HCT116 (cell line): ENCODE results near the gene ENOX1. TPM values are rescaled to one million over a fixed set of nuclear protein-coding genes. Genes with fewer than 3 reads are reported as not detected.

Source experiments
- ATAC-seq: fragments of 200-7000 bp; cut with Tn5 transposase; 2 replicates; pipeline ENCODE4 v1.9.1; 2020; ENCODE audit warnings: mild to moderate bottlenecking, moderate library complexity
- BruUV-seq: library from RNA; stranded (reverse); fragments of 400-500 nt; replicated peaks from 2 replicates; lab custom pipeline; 2021; lab: Mats Ljungman, UMichigan
- CTCF ChIA-PET: fragments of 300-600 bp; sonication (Branson Sonifier 250); formaldehyde crosslinking; loops from one replicate; lab custom pipeline; 2021; ENCODE audit warnings: antibody characterized with exemption; lab: Charles Lee
- POLR2A ChIA-PET: fragments of 300-600, 350-600 bp; sonication (Branson Sonifier 250); formaldehyde crosslinking; loops from one replicate; lab custom pipeline; 2021; ENCODE audit warnings: antibody characterized with exemption; lab: Charles Lee
- RAD21 ChIA-PET, 2 experiments: fragments of 300-600 bp; sonication (Branson Sonifier 250); formaldehyde crosslinking; loops; one replicate each; lab custom pipeline; 2023; ENCODE audit warnings: low total read pairs in 2 of 2; ENCODE audit not compliant: uncharacterized antibody in 2 of 2, unreplicated experiment in 2 of 2, low non-redundant PET in 1 of 2; lab: Charles Lee
- DNase-seq: peaks from one replicate; pipeline ENCODE4 v3.0.0-alpha.2; 2010; ENCODE audit warnings: low read depth, low spot score
- H2AFZ ChIP-seq: fragments of 200-600 bp; shearing (Covaris generic), sonication (generic); 2 replicates; pipeline ENCODE4 v1.6.1; 2017; ENCODE audit warnings: low read depth, mixed run types, mixed read lengths, antibody characterized with exemption, low read length; ENCODE audit not compliant: poor library complexity, severe bottlenecking
- H3K27ac ChIP-seq: 2 replicates; pipeline ENCODE4 v1.5.1; 2012; ENCODE audit warnings: low read depth, low read length
- H3K27me3 ChIP-seq: fragments of 200-600 bp; sonication (generic); 2 replicates; pipeline ENCODE4 v1.6.1; 2016; ENCODE audit warnings: mixed run types, low read length, mixed read lengths; ENCODE audit not compliant: insufficient read depth
- H3K36me3 ChIP-seq, 2 experiments: fragments of 200-500 bp in 1 of 2; fragments of 200-600 bp in 1 of 2; sonication (Bioruptor generic) in 1 of 2; sonication (generic) in 1 of 2; 2 replicates each; pipeline versions ENCODE4 v1.5.1 to v1.6.1; 2014 to 2016; ENCODE audit warnings: low read length in 2 of 2, inconsistent platforms in 1 of 2, mixed read lengths in 1 of 2, mixed run types in 1 of 2; ENCODE audit not compliant: insufficient read depth in 2 of 2, control insufficient read depth in 1 of 2
- H3K4me1 ChIP-seq, 2 experiments: fragments of 200-600 bp in 1 of 2; sonication (generic) in 1 of 2; 2 replicates each; pipeline versions ENCODE4 v1.5.1 to v1.6.1; 2012 to 2017; ENCODE audit warnings: low read length in 2 of 2, inconsistent platforms in 1 of 2, mild to moderate bottlenecking in 1 of 2, mixed read lengths in 1 of 2, mixed run types in 1 of 2, moderate library complexity in 1 of 2; ENCODE audit not compliant: insufficient read depth in 2 of 2, control insufficient read depth in 1 of 2
- H3K4me2 ChIP-seq: fragments of 200-600 bp; sonication (generic); 2 replicates; pipeline ENCODE4 v1.6.1; 2017; ENCODE audit warnings: mixed run types, low read length, mixed read lengths
- H3K4me3 ChIP-seq, 2 experiments: fragments of 200-600 bp in 1 of 2; sonication (generic) in 1 of 2; replicated peaks in 1 of 2; 2 replicates each; pipeline ENCODE4 v1.5.1; 2011 to 2016; ENCODE audit warnings: low read length in 2 of 2, control low read depth in 1 of 2, low read depth in 1 of 2, mild to moderate bottlenecking in 1 of 2, mixed read lengths in 1 of 2, mixed run types in 1 of 2
- H3K79me2 ChIP-seq: fragments of 200-600 bp; sonication (generic); 2 replicates; pipeline ENCODE4 v1.6.1; 2017; ENCODE audit warnings: mild to moderate bottlenecking, mixed run types, low read length, moderate library complexity, mixed read lengths; ENCODE audit not compliant: insufficient read depth
- H3K9ac ChIP-seq: fragments of 200-600 bp; sonication (generic); 2 replicates; pipeline ENCODE4 v1.6.1; 2016; ENCODE audit warnings: low read length, mixed read lengths
- H3K9me2 ChIP-seq: fragments of 200-600 bp; sonication (generic), shearing (Covaris generic); 2 replicates; pipeline ENCODE4 v1.6.1; 2017; ENCODE audit warnings: mixed run types, mild to moderate bottlenecking, moderate library complexity; ENCODE audit not compliant: insufficient read depth
- H3K9me3 ChIP-seq, 2 experiments: fragments of 200-500 bp in 1 of 2; fragments of 200-600 bp in 1 of 2; sonication (Bioruptor generic) in 1 of 2; sonication (generic) in 1 of 2; 2 replicates each; pipeline ENCODE4 v1.6.1; 2014 to 2017; ENCODE audit warnings: low read length in 2 of 2, mixed read lengths in 2 of 2, inconsistent platforms in 1 of 2, low read depth in 1 of 2, mild to moderate bottlenecking in 1 of 2, mixed run types in 1 of 2, moderate library complexity in 1 of 2; ENCODE audit not compliant: control insufficient read depth in 1 of 2, insufficient read depth in 1 of 2
- H4K20me1 ChIP-seq: fragments of 200-600 bp; sonication (generic), shearing (Covaris generic); 2 replicates; pipeline ENCODE4 v1.6.1; 2017; ENCODE audit warnings: mixed run types, mild to moderate bottlenecking, moderate library complexity; ENCODE audit not compliant: insufficient read depth
- ATF3 ChIP-seq: IDR thresholded peaks from 2 replicates; pipeline ENCODE4 v1.6.1; 2012
- CBX3 ChIP-seq: IDR thresholded peaks from 2 replicates; pipeline ENCODE4 v1.6.1; 2012; ENCODE audit warnings: low read depth
- CEBPB ChIP-seq: IDR thresholded peaks from 2 replicates; pipeline ENCODE4 v1.6.1; 2012; ENCODE audit warnings: low read depth
- CTCF ChIP-seq, 3 experiments: fragments of 200-600 bp in 1 of 3; sonication (generic) in 1 of 3; IDR thresholded peaks in 2 of 3; conservative IDR thresholded peaks in 1 of 3; 2 replicates each; pipeline ENCODE4 v1.5.1; 2012 to 2017; ENCODE audit warnings: low read depth in 2 of 3, low read length in 2 of 3, antibody characterized with exemption in 1 of 3, borderline replicate concordance in 1 of 3, control low read depth in 1 of 3, mild to moderate bottlenecking in 1 of 3, mixed read lengths in 1 of 3, mixed run types in 1 of 3, moderate library complexity in 1 of 3; ENCODE audit not compliant: insufficient read depth in 1 of 3
- EGR1 ChIP-seq: IDR thresholded peaks from 2 replicates; pipeline ENCODE4 v1.6.1; 2012; ENCODE audit warnings: low read depth
- ELF1 ChIP-seq: IDR thresholded peaks from 2 replicates; pipeline ENCODE4 v1.6.1; 2012; ENCODE audit warnings: low read depth, borderline replicate concordance
- EZH2 ChIP-seq: fragments of 200-600 bp; sonication (generic); IDR thresholded peaks from 2 replicates; pipeline ENCODE4 v1.6.1; 2017; ENCODE audit warnings: antibody characterized with exemption, mixed run types
- EZH2phosphoT487 ChIP-seq: fragments of 200-600 bp; IDR thresholded peaks from 2 replicates; pipeline ENCODE4 v1.6.1; 2018; ENCODE audit warnings: antibody characterized with exemption, borderline replicate concordance
- FOSL1 ChIP-seq: IDR thresholded peaks from 2 replicates; pipeline ENCODE4 v1.6.1; 2012; ENCODE audit warnings: low read depth
- MAX ChIP-seq: IDR thresholded peaks from 2 replicates; pipeline ENCODE4 v1.6.1; 2012
- POLR2A ChIP-seq: IDR thresholded peaks from 2 replicates; pipeline ENCODE4 v1.7.0; 2011; ENCODE audit warnings: borderline replicate concordance; ENCODE audit not compliant: insufficient read depth, insufficient read length; ENCODE audit errors: extremely low read depth
- POLR2AphosphoS5 ChIP-seq: IDR thresholded peaks from 2 replicates; pipeline ENCODE4 v1.6.1; 2011; ENCODE audit warnings: mild to moderate bottlenecking, low read depth, low read length, moderate library complexity
- RAD21 ChIP-seq: IDR thresholded peaks from 2 replicates; pipeline ENCODE4 v1.6.1; 2012; ENCODE audit warnings: low read depth, mild to moderate bottlenecking
- SP1 ChIP-seq: IDR thresholded peaks from 2 replicates; pipeline ENCODE4 v1.6.1; 2012; ENCODE audit warnings: low read depth
- SRF ChIP-seq: IDR thresholded peaks from 2 replicates; pipeline ENCODE4 v1.6.1; 2012; ENCODE audit warnings: low read depth
- TCF7L2 ChIP-seq: IDR thresholded peaks from 2 replicates; pipeline ENCODE4 v1.7.0; 2011; ENCODE audit warnings: borderline replicate concordance, inconsistent platforms; ENCODE audit not compliant: insufficient read depth, insufficient read length; ENCODE audit errors: extremely low read depth
- ZFX ChIP-seq: fragments of 450-650 bp; IDR thresholded peaks from 2 replicates; pipeline ENCODE4 v1.6.1; 2017
- ZNF274 ChIP-seq: fragments of 200-500 bp; sonication (Bioruptor generic); IDR thresholded peaks from 2 replicates; pipeline ENCODE4 v1.6.1; 2014; ENCODE audit warnings: mild to moderate bottlenecking, low read depth, low read length, inconsistent platforms
- intact Hi-C: fragments of 100-400 bp; cut with micrococcal nuclease; formaldehyde crosslinking; loops from 2 replicates; pipeline ENCODE4 v1.10.0; 2022
- total RNA-seq: library from RNA; stranded (reverse); gene quantifications from one replicate; pipeline ENCODE4 v1.2.1, GENCODE V29; 2021; ENCODE audit not compliant: unreplicated experiment

ENOX1 gene
- total RNA-seq, 1 experiment from 2014 or later, result 4.5 TPM

GRCh38 chr13:43831088-43831487, 44.3 kb upstream of the ENOX1 start:
- H3K4me1 ChIP-seq, result no peaks in the 10 kb centered on the region
- intact Hi-C loops, result no loop called here
- BruUV-seq, result no TSS peak
- H3K27ac ChIP-seq, result no peak overlapping the region
- no peaks in the 10 kb centered on the region for H3K9me3 ChIP-seq
- H3K27me3 ChIP-seq, result no peaks in the 10 kb centered on the region
- H3K4me3 ChIP-seq, result no peak overlapping the region
- no peak overlapping the region for H3K9ac ChIP-seq
- ChIA-PET CTCF (no interaction called here), POLR2A (no interaction called here), RAD21 (no interaction called here)
- DNase-seq, result no peak
- H3K79me2 ChIP-seq, result no peaks in the 10 kb centered on the region
- TF ChIP-seq EZH2phosphoT487 (no peak), ATF3 (no peak), CEBPB (no peak), SP1 (no peak), TCF7L2 (no peak), SRF (no peak), CBX3 (no peak), ZFX (no peak), ZNF274 (no peak)
- H4K20me1 ChIP-seq, result no peaks in the 10 kb centered on the region
- no peaks in the 10 kb centered on the region for H3K9me2 ChIP-seq
- no peak overlapping the region for H3K4me2 ChIP-seq
- no peaks in the 10 kb centered on the region for H3K36me3 ChIP-seq
- no peak overlapping the region for H2AFZ ChIP-seq
- ATAC-seq, result no peak

GRCh38 chr13:43830497-43830881, 43.7 kb upstream of the ENOX1 start:
- RAD21 ChIA-PET, result no interaction called here
- H3K27me3 ChIP-seq, result no peaks in the 10 kb centered on the region
- H3K9me2 ChIP-seq, result no peaks in the 10 kb centered on the region
- ATAC-seq (no peak), DNase-seq (no peak)
- CTCF ChIA-PET, result no interaction called here
- no peak overlapping the region for H3K4me2 ChIP-seq
- intact Hi-C loops, result no loop called here
- no peak overlapping the region for H3K27ac ChIP-seq
- no peaks in the 10 kb centered on the region for H3K9me3 ChIP-seq
- no peaks in the 10 kb centered on the region for H3K36me3 ChIP-seq
- no peaks in the 10 kb centered on the region for H3K4me1 ChIP-seq
- no peak overlapping the region for H3K9ac ChIP-seq
- no TSS peak for BruUV-seq
- no peaks in the 10 kb centered on the region for H4K20me1 ChIP-seq
- H3K79me2 ChIP-seq, result no peaks in the 10 kb centered on the region
- TF ChIP-seq ZNF274, result no peak
- TF ChIP-seq TCF7L2, result no peak
- no peak for TF ChIP-seq FOSL1
- no peak for TF ChIP-seq RAD21
- no peak for TF ChIP-seq EZH2phosphoT487
- TF ChIP-seq CTCF (IDR thresholded peaks at IDR 0.05 in 2 of 3, conservative IDR thresholded peaks at IDR 0.05 in 1 of 3; ENCODE audit: borderline replicate concordance in 1 of 3, insufficient read depth in 1 of 3, low read depth in 2 of 3, low read length in 2 of 3), result no peak
- TF ChIP-seq EGR1, result no peak
- no peak for TF ChIP-seq POLR2AphosphoS5
- no peak for TF ChIP-seq ATF3
- TF ChIP-seq CEBPB, result no peak
- TF ChIP-seq MAX, result no peak
- TF ChIP-seq CBX3, result no peak
- TF ChIP-seq SRF, result no peak
- TF ChIP-seq ELF1, result no peak
- no peak for TF ChIP-seq EZH2
- TF ChIP-seq POLR2A, result no peak
- no peak overlapping the region for H3K4me3 ChIP-seq
- H2AFZ ChIP-seq, result no peak overlapping the region
- POLR2A ChIA-PET, result no interaction called here
